Vagina (tissue), 2 donors: ENCODE data around the gene CPLX1. TPM values are rescaled to one million over a fixed set of nuclear protein-coding genes. Genes with fewer than 3 reads are reported as not detected.

Source experiments
- DNase-seq, 2 donors: peaks; one replicate each; pipeline ENCODE4 v3.0.0-alpha.2; 2017; ENCODE audit errors: extremely low spot score in 2 of 2
- H3K27ac ChIP-seq: fragments of 200-600 bp; sonication (generic); one replicate; pipeline ENCODE4 v1.5.1; 2019
- H3K27me3 ChIP-seq: fragments of 200-600 bp; sonication (generic); one replicate; pipeline ENCODE4 v1.5.1; 2019
- H3K36me3 ChIP-seq, 2 donors: fragments of 200-600 bp; sonication (generic); one replicate each; pipeline ENCODE4 v1.5.1; 2017 to 2019
- H3K4me1 ChIP-seq: fragments of 200-600 bp; sonication (generic); one replicate; pipeline ENCODE4 v1.5.1; 2019
- H3K4me3 ChIP-seq, 2 donors: fragments of 200-600 bp; sonication (generic); 1 replicate in 1 of 2; 2 replicates in 1 of 2; pipeline ENCODE4 v1.5.1; 2016 to 2019
- H3K9me3 ChIP-seq: fragments of 200-600 bp; sonication (generic); one replicate; pipeline ENCODE4 v1.5.1; 2019
- POLR2A ChIP-seq, 2 donors: fragments of 450-650 bp; IDR thresholded peaks; one replicate each; pipeline ENCODE4 v1.6.1; 2017; ENCODE audit warnings: antibody characterized with exemption in 2 of 2, mild to moderate bottlenecking in 2 of 2, moderate library complexity in 2 of 2
- POLR2AphosphoS5 ChIP-seq, 2 donors: sonication (generic); formaldehyde crosslinking; IDR thresholded peaks; one replicate each; pipeline ENCODE4 v1.9.0; 2017; ENCODE audit warnings: antibody characterized with exemption in 2 of 2, mild to moderate bottlenecking in 2 of 2, low read depth in 1 of 2; ENCODE audit not compliant: insufficient read depth in 1 of 2
- intact Hi-C: fragments of 100-400 bp; cut with DNase I; formaldehyde crosslinking; loops from one replicate; pipeline ENCODE4 v1.15.1; 2023
- total RNA-seq: library from RNA; depleted of rRNA; stranded (reverse); fragments of >200 nt; gene quantifications from one replicate; pipeline ENCODE4 v1.2.3, GENCODE V29; 2016
- TF ChIP-seq, protein P1 (sequence below), 3 experiments: fragments of 450-650 bp in 2 of 3; fragments of 200-600 bp in 1 of 3; sonication (generic) in 1 of 3; IDR thresholded peaks; one replicate each; pipeline ENCODE4 v1.5.1; 2017 to 2019; ENCODE audit warnings: antibody characterized with exemption in 3 of 3, mild to moderate bottlenecking in 2 of 3, moderate library complexity in 2 of 3

CPLX1 gene
- total RNA-seq, 1 donor from 2014 or later, result 0.98 TPM

DNA sequence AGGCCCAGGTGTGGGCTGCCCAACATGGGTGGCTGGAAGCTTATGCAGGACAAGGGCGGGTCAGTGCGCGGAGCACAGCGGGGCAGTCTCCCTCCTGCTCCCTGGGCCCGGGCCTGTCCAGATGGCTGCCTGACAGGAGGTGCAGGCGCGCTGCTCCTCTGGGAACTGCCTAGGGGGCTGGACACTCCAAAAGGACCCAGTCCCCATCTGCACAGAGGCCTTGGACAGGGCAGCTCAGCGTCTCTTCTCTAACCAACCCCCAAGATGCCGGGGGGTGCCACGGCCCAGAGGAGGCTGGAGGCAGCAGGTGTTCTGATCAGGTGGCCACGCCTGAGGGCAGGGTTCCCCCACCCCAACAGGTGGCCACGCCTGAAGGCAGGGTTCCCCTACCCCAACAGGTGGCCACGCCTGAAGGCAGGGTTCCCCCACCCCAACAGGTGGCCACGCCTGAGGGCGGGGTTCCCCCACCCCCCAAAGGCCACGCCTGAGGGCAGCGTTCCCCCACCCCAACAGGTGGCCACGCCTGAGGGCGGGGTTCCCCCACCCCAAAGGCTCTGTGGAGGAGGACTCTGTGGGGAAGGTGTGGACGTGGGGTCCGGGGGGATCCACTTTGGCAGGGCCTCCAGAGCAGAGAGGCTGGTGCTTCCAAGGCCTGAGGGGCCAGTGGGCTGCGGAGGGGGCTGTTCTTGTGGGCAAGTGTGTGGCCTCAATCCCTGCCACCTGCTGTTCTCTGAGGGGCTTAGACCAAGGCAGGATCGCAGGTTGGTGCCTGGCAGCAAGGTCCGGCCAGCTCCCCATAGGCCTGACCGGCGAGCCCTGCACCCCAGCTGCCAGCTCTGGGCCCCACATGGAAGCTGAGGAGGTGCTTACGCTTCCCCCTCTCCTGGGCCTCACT, 36.1 kb downstream of the CPLX1 start:
- no peak for DNase-seq
- peaks cover 39% of the 10 kb centered on the region for H3K4me1 ChIP-seq
- TF ChIP-seq POLR2AphosphoS5 (IDR thresholded peaks at IDR 0.05; ENCODE audit: insufficient read depth in 1 of 2, low read depth in 1 of 2), result no peak
- no peak for TF ChIP-seq POLR2A (IDR thresholded peaks at IDR 0.05)
- TF ChIP-seq, protein P1, sequence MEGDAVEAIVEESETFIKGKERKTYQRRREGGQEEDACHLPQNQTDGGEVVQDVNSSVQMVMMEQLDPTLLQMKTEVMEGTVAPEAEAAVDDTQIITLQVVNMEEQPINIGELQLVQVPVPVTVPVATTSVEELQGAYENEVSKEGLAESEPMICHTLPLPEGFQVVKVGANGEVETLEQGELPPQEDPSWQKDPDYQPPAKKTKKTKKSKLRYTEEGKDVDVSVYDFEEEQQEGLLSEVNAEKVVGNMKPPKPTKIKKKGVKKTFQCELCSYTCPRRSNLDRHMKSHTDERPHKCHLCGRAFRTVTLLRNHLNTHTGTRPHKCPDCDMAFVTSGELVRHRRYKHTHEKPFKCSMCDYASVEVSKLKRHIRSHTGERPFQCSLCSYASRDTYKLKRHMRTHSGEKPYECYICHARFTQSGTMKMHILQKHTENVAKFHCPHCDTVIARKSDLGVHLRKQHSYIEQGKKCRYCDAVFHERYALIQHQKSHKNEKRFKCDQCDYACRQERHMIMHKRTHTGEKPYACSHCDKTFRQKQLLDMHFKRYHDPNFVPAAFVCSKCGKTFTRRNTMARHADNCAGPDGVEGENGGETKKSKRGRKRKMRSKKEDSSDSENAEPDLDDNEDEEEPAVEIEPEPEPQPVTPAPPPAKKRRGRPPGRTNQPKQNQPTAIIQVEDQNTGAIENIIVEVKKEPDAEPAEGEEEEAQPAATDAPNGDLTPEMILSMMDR (IDR thresholded peaks at IDR 0.05), result no peak
- intact Hi-C loops, result no loop called here
- H3K27me3 ChIP-seq, result peaks cover 7% of the 10 kb centered on the region
- no peak overlapping the region for H3K27ac ChIP-seq
- H3K36me3 ChIP-seq, result no peaks in the 10 kb centered on the region
- no peak overlapping the region for H3K4me3 ChIP-seq
- H3K9me3 ChIP-seq, result no peaks in the 10 kb centered on the region

GRCh38 chr4:788636-789297, 37.2 kb downstream of the CPLX1 start:
- Histone ChIP-seq H3K4me1 (peaks cover 37% of the 10 kb centered on the region), H3K27me3 (peaks cover 7% of the 10 kb centered on the region), H3K4me3 (no peak overlapping the region), H3K9me3 (no peaks in the 10 kb centered on the region), H3K27ac (no peak overlapping the region), H3K36me3 (no peaks in the 10 kb centered on the region)
- intact Hi-C loops, result no loop called here
- no peak for DNase-seq
- TF ChIP-seq POLR2A (IDR thresholded peaks at IDR 0.05), result no peak
- TF ChIP-seq POLR2AphosphoS5 (IDR thresholded peaks at IDR 0.05; ENCODE audit: insufficient read depth in 1 of 2, low read depth in 1 of 2), result no peak
- TF ChIP-seq, protein P1 (IDR thresholded peaks at IDR 0.05), result no peak

GRCh38 chr4:788006-788635, 37.8 kb downstream of the CPLX1 start:
- peaks cover 7% of the 10 kb centered on the region for H3K27me3 ChIP-seq
- intact Hi-C loops, result no loop called here
- H3K27ac ChIP-seq, result no peak overlapping the region
- peaks cover 41% of the 10 kb centered on the region for H3K4me1 ChIP-seq
- TF ChIP-seq POLR2AphosphoS5 (IDR thresholded peaks at IDR 0.05; ENCODE audit: insufficient read depth in 1 of 2, low read depth in 1 of 2) (no peak), POLR2A (IDR thresholded peaks at IDR 0.05) (no peak)
- TF ChIP-seq, protein P1 (IDR thresholded peaks at IDR 0.05), result no peak
- no peak for DNase-seq
- H3K36me3 ChIP-seq, result no peaks in the 10 kb centered on the region
- H3K9me3 ChIP-seq, result no peaks in the 10 kb centered on the region
- no peak overlapping the region for H3K4me3 ChIP-seq

DNA sequence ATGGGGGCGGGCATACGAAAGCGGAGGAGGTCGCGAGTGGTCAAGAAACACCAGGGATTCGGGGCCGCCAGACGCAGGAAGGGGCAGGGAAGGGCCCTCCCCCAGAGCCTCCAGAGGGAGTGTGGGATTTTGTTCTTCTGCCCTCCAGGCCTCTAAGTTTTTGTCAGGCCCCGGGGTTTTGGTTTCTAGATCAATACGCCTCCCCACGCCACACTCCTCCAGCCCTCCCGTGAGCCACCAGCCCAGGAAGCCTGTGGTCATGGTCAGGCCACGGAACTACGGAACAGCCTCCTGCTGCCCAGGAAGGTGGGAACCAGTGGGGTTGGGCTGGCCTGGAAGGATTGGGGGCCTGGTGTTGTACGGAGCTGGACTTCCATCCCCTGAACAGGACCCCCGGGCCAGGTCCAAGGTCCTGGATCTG, 38.4 kb downstream of the CPLX1 start:
- H3K4me3 ChIP-seq, result no peak overlapping the region
- H3K27me3 ChIP-seq, result peaks cover 7% of the 10 kb centered on the region
- TF ChIP-seq POLR2AphosphoS5 (IDR thresholded peaks at IDR 0.05; ENCODE audit: insufficient read depth in 1 of 2, low read depth in 1 of 2) (no peak), POLR2A (IDR thresholded peaks at IDR 0.05) (no peak)
- TF ChIP-seq, protein P1 (IDR thresholded peaks at IDR 0.05), result no peak
- no peak for DNase-seq
- no peaks in the 10 kb centered on the region for H3K36me3 ChIP-seq
- no peaks in the 10 kb centered on the region for H3K9me3 ChIP-seq
- intact Hi-C loops, result no loop called here
- H3K4me1 ChIP-seq, result peaks cover 45% of the 10 kb centered on the region
- no peak overlapping the region for H3K27ac ChIP-seq
